ENCODE data around the gene TNFSF9.

TNFSF9 gene

DNA sequence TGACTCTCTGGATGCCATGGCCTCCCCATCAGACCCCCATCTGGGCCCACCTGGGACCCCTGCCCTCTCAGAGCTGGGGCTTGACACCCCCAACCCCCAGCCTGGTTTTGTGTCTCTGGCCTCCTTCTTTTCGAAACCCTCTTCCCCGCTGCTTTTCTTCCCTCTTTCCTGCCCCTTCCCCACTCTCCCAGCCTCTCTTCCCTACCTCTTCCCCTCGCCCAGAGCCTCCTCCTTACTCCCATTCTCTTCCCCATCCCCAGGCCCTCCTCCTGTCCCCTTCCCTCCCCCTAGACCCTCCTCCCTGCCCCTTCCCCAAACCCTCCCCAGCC lies 2.1 kb downstream of the TNFSF9 start:
- no peaks in the 10 kb centered on the region for H3K27me3 ChIP-seq
- TF ChIP-seq Cebpa-rat (IDR thresholded peaks at IDR 0.05) = no peak
- H3K36me3 ChIP-seq = peaks cover 14 to 26% (median 21%) of the 10 kb centered on the region in 11 experiments
- H3K4me2 ChIP-seq = peak overlapping the region; percentile 81 to 99 (median 97)
- H3K4me1 ChIP-seq = peaks cover 59 to 83% (median 72%) of the 10 kb centered on the region in 10 experiments
- peaks cover 0 to 14% (median 8%) of the 10 kb centered on the region in 11 experiments; a peak in 12 of 22 replicates for H3K9me3 ChIP-seq (replicated peaks in 1 of 11)
- H3K9ac ChIP-seq = peak overlapping the region; percentile 90 to 99 (median 95)
- peaks cover 5 to 43% (median 17%) of the 10 kb centered on the region in 11 experiments; a peak in 16 of 22 replicates for H4K20me1 ChIP-seq
- peak overlapping the region in 10 of 11 experiments; percentile 88 to 97 (median 92); a peak in 20 of 22 replicates for H3K27ac ChIP-seq
- H3K4me3 ChIP-seq = peak overlapping the region; percentile 83 to 100 (median 96)

DNA sequence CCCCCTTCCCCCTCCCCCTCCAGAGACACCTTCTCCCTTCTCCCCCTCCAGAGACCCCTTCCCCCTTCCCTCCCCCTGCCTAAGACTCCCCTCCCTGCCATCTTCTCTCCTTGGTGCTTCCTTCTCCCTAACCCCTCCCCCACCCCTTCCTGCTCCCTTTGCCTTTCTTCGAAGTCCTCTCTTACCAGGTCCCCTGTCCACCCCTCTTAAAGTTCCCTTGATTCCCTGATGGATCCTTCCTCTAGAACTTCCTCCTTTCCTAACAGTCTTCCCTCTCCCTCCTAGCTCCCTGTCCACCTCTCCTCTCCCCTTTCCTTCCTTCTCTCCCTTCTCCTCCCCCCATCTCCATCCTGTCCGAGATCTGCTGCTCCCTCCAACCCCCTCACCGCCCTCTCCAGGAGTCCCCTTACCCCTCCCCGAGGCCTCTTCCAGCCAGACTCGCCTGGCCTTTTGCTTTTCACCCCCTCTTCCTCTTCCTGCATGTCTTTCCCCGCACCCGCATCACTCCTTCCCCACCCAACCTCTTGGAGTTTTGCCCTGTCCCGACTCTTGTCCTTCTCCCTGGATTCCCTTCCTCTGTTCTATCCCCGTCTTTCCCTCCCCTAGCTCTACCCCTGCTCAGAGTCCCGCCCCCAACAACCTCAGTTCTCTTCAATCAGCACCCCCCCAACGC lies 3.1 kb downstream of the TNFSF9 start:
- Histone ChIP-seq H3K4me2 (peak overlapping the region in 8 of 11 experiments; percentile 15 to 64 (median 46); a peak in 12 of 22 replicates), H3K36me3 (peaks cover 14 to 26% (median 21%) of the 10 kb centered on the region in 11 experiments), H3K4me1 (peaks cover 58 to 82% (median 71%) of the 10 kb centered on the region in 10 experiments), H3K27me3 (no peaks in the 10 kb centered on the region), H3K27ac (peak overlapping the region in 6 of 11 experiments; percentile 38 to 59 (median 50); a peak in 11 of 22 replicates), H3K9ac (peak overlapping the region in 2 of 11 experiments; percentile 19 to 27; a peak in 3 of 22 replicates), H3K4me3 (no peak overlapping the region), H4K20me1 (peaks cover 5 to 43% (median 17%) of the 10 kb centered on the region in 11 experiments; a peak in 16 of 22 replicates), H3K9me3 (replicated peaks in 1 of 11) (peaks cover 0 to 14% (median 8%) of the 10 kb centered on the region in 11 experiments; a peak in 12 of 22 replicates)
- TF ChIP-seq Cebpa-rat (IDR thresholded peaks at IDR 0.05) = no peak

DNA sequence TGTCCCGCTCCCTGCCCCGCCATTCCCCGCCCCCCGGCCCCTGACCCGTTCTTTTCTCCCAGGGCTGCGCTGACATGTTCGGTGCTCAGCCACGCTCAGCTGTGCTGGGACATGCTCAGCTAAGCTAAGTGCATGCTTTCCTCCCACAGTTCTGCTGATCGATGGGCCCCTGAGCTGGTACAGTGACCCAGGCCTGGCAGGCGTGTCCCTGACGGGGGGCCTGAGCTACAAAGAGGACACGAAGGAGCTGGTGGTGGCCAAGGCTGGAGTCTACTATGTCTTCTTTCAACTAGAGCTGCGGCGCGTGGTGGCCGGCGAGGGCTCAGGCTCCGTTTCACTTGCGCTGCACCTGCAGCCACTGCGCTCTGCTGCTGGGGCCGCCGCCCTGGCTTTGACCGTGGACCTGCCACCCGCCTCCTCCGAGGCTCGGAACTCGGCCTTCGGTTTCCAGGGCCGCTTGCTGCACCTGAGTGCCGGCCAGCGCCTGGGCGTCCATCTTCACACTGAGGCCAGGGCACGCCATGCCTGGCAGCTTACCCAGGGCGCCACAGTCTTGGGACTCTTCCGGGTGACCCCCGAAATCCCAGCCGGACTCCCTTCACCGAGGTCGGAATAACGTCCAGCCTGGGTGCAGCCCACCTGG lies 3.7 kb downstream of the TNFSF9 start:
- TF ChIP-seq Cebpa-rat (IDR thresholded peaks at IDR 0.05) = no peak
- Histone ChIP-seq H3K36me3 (peaks cover 14 to 27% (median 21%) of the 10 kb centered on the region in 11 experiments), H3K27me3 (no peaks in the 10 kb centered on the region), H3K4me1 (peaks cover 53 to 82% (median 69%) of the 10 kb centered on the region in 10 experiments), H3K9ac (no peak overlapping the region), H3K4me2 (peak overlapping the region in 5 of 11 experiments; percentile 15 to 60 (median 40); a peak in 6 of 22 replicates), H4K20me1 (peaks cover 5 to 43% (median 17%) of the 10 kb centered on the region in 11 experiments; a peak in 16 of 22 replicates), H3K9me3 (replicated peaks in 1 of 11) (peaks cover 0 to 14% (median 8%) of the 10 kb centered on the region in 11 experiments; a peak in 12 of 22 replicates), H3K4me3 (peak overlapping the region in 1 of 10 experiments; percentile 12; a peak in 1 of 20 replicates), H3K27ac (peak overlapping the region in 3 of 11 experiments; percentile 26 to 87 (median 38); a peak in 4 of 22 replicates)

DNA sequence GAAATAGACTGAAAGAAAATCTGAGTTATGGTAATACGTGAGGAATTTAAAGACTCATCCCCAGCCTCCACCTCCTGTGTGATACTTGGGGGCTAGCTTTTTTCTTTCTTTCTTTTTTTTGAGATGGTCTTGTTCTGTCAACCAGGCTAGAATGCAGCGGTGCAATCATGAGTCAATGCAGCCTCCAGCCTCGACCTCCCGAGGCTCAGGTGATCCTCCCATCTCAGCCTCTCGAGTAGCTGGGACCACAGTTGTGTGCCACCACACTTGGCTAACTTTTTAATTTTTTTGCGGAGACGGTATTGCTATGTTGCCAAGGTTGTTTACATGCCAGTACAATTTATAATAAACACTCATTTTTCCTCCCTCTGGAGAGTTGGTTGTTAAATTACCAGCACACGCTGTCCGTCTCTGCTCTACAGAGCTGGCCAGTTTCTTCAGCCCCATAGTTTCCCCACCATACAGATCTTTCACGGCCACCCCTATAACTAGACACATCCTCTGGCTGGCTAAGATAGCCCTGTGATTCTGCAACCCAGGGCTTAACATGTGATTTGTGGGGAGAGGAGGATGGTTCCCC lies 4.8 kb downstream of the TNFSF9 start:
- Histone ChIP-seq H3K9me3 (replicated peaks in 1 of 11) (peaks cover 0 to 14% (median 8%) of the 10 kb centered on the region in 11 experiments; a peak in 12 of 22 replicates), H3K4me2 (peak overlapping the region; percentile 18 to 91 (median 65); a peak in 21 of 22 replicates), H3K9ac (peak overlapping the region in 2 of 11 experiments; percentile 1 to 42; a peak in 3 of 22 replicates), H3K36me3 (peaks cover 14 to 27% (median 21%) of the 10 kb centered on the region in 11 experiments), H3K4me1 (peaks cover 45 to 72% (median 59%) of the 10 kb centered on the region in 10 experiments), H4K20me1 (peaks cover 5 to 43% (median 17%) of the 10 kb centered on the region in 11 experiments; a peak in 16 of 22 replicates), H3K27ac (peak overlapping the region in 10 of 11 experiments; percentile 0 to 89 (median 81); a peak in 17 of 22 replicates), H3K27me3 (no peaks in the 10 kb centered on the region), H3K4me3 (0 out of 20 replicates have a peak overlapping the region, but pooled peaks of 1 of the 10 experiments have one; percentile 9)
- TF ChIP-seq Cebpa-rat (IDR thresholded peaks at IDR 0.05) = no peak

DNA sequence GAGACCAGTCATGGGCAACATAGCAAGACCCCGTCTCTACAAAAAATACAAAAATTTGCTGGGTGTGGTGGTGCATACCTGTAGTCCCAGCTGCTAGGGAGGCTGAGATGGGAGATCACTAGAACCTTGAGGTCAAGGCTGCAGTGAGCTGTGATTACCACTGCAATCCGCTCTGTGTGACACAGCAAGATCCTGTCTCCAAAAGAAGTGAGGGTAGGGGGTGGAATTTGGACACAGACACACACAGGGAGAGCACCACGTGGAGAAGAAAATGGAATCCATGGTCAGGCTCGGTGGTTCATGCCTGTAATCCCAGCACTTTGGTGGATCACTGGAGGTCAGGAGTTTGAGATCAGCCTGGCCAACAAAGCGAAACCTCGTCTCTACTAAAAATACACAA lies 8.7 kb downstream of the TNFSF9 start:
- Histone ChIP-seq H3K4me2 (peak overlapping the region in 4 of 11 experiments; percentile 54 to 73 (median 64); a peak in 5 of 22 replicates), H4K20me1 (peaks cover 0 to 15% (median 5%) of the 10 kb centered on the region in 11 experiments; a peak in 11 of 22 replicates), H3K27me3 (no peaks in the 10 kb centered on the region), H3K36me3 (peaks cover 13 to 25% (median 20%) of the 10 kb centered on the region in 11 experiments), H3K27ac (0 out of 22 replicates have a peak overlapping the region, but pooled peaks of 1 of the 11 experiments have one; percentile 74), H3K9me3 (replicated peaks in 1 of 11) (peaks cover 0 to 14% (median 8%) of the 10 kb centered on the region in 11 experiments; a peak in 12 of 22 replicates), H3K4me1 (peaks cover 34 to 50% (median 43%) of the 10 kb centered on the region in 10 experiments), H3K4me3 (no peak overlapping the region), H3K9ac (no peak overlapping the region)
- no peak for TF ChIP-seq Cebpa-rat (IDR thresholded peaks at IDR 0.05)

DNA sequence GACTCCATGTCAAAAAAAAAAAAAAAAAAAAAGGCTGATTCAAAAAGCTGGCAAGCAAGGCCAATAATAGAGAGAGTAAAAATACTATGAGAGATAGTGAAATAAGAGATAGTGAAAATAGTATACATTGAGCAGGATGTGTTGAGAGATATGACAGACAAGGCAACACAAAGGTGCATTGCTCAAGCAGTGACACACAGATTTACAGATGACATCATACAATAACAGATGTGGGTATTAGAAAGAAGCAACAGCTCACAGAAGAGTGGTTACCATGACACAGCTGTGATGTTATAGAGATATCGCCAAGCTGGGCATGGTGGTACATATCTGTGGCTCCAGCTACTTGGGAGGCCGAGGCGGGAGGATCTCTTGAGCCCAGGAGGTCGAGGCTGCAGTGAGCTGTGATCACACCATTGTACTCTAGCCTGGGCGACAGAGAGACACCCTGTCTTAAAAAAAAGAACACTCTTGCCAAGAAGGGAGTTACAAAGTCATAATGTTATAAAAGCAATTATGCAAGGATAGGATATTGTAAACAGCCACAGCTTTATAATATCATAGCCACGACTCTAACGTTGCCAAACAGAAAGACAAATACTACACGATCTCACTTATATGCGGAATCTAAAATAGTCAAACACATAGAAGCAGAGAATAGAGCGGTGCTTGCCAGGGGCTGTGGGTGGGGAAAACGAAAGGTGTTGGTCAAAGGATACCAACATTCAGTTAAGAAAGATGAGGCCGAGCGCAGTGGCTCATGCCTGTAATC lies 10.3 kb downstream of the TNFSF9 start:
- no peak overlapping the region for H3K27ac ChIP-seq
- peaks cover 0 to 22% (median 10%) of the 10 kb centered on the region in 11 experiments; a peak in 17 of 22 replicates for H3K9me3 ChIP-seq (replicated peaks in 1 of 11)
- TF ChIP-seq Cebpa-rat (IDR thresholded peaks at IDR 0.05) = no peak
- no peaks in the 10 kb centered on the region; a peak in 1 of 22 replicates for H4K20me1 ChIP-seq
- H3K9ac ChIP-seq = no peak overlapping the region
- peaks cover 0 to 11% (median 6%) of the 10 kb centered on the region in 11 experiments; a peak in 10 of 22 replicates for H3K36me3 ChIP-seq
- H3K4me1 ChIP-seq = peaks cover 27 to 36% (median 30%) of the 10 kb centered on the region in 10 experiments
- H3K27me3 ChIP-seq = no peaks in the 10 kb centered on the region
- H3K4me3 ChIP-seq = no peak overlapping the region
- H3K4me2 ChIP-seq = no peak overlapping the region

DNA sequence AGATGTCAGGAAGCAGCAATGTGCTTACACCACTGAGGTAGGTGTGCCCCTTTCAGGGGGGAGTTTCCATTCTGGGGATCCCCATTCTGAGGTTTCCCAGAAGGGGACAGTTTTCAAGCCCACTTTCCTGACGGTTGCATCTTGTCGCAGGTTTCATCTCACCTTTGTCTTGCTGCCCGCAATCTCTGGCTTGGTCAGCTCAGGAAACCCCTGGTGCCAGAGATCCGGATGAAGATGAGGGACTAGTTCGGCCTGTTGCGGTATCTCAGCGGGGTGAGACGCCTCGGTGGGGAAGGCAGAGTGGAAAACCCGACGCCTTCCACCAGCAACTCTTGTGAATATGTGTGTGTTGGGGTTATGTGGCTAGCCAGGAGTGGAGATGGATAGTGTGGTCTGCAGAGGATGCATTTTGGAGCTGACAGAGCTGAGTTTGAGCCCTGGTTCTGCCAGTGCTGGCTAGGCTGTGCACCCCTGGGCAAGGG lies 13.1 kb downstream of the TNFSF9 start:
- H4K20me1 ChIP-seq = no peaks in the 10 kb centered on the region
- no peak overlapping the region for H3K4me3 ChIP-seq
- no peak for TF ChIP-seq Cebpa-rat (IDR thresholded peaks at IDR 0.05)
- peaks cover under 1 to 8% (median 5%) of the 10 kb centered on the region in 10 experiments for H3K4me1 ChIP-seq
- no peak overlapping the region for H3K9ac ChIP-seq
- no peak overlapping the region for H3K4me2 ChIP-seq
- 0 out of 22 replicates have a peak, but pooled peaks cover 0 to 5% (median 0%) of the 10 kb centered on the region in 11 experiments for H3K36me3 ChIP-seq
- no peak overlapping the region for H3K27ac ChIP-seq
- H3K9me3 ChIP-seq (replicated peaks in 1 of 11) = peaks cover 0 to 29% (median 22%) of the 10 kb centered on the region in 11 experiments; a peak in 18 of 22 replicates
- H3K27me3 ChIP-seq = no peaks in the 10 kb centered on the region
